Measurements from ENCODE around the gene GET4. TPM values are rescaled to one million over a fixed set of nuclear protein-coding genes. Genes with fewer than 3 reads are reported as not detected.

GET4 gene
- total RNA-seq, 1 experiment from 2014 or later = 90.9 TPM

- H3K27ac ChIP-seq (ENCODE audit: low read length) = no peak overlapping the region; the same call in 1 of the 2 replicates
Observed at GRCh38 chr7:901041-901387, 24.7 kb downstream of the GET4 start.

DNA sequence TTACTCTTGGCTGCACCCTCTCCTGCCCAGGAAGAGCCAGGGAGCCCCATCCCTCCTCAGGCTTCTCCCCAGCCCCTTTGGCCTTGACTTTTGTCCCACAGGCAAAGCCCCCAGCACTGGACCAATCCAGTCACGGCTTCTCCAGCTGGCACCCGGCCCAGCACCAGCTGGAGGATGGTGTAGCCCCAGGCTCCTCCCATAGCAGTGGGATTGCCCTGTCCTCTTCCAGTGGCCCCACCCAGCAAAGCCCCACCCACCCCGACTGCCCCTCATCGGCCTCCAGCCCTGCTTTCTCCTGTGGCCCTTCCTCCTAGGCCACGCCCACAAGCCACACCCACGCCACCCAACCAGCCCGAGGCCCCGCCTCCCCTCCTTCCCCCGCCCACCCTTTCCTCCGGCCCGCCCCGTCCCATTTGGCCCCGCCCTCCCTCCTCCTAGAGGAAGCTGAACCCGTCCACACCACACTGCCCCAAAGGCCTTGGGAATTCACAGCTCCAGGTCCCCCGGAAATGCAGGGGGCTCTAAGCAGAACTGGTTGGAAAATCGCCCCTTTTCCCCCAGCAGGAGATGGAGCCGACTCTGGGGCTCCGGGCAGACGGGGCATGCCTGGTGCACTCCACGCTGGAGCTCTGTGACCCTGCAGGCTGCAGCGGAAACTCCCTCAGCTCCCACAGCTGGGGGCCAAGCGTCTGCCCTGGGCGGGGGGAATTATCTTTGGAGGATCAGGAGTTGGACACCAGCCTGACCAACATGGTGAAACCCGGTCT, 25.2 kb downstream of the GET4 start:
- BruUV-seq (replicated peaks) = no TSS peak
- in situ Hi-C loops (cut with HindIII; ENCODE audit: low pct_unique_long_range_greater_than_20kb, low sequenced_read_pairs) (no loop called here), intact Hi-C loops (cut with micrococcal nuclease; ENCODE audit: unreplicated experiment) (no loop called here)
- Histone ChIP-seq H3K4me3 (ENCODE audit: low read depth in 2 of 2, low read length in 2 of 2) (no peak overlapping the region), H3K36me3 (ENCODE audit: control insufficient read depth, insufficient read depth, low read length) (no peaks in the 10 kb centered on the region), H3K27me3 (ENCODE audit: control insufficient read depth, insufficient read depth, low read length) (no peaks in the 10 kb centered on the region; the same call in 1 of the 2 replicates), H3K9me3 (ENCODE audit: control insufficient read depth, insufficient read depth, low read depth, low read length) (no peaks in the 10 kb centered on the region), H3K4me1 (ENCODE audit: control insufficient read depth, insufficient read depth, low read length) (peaks cover 17% of the 10 kb centered on the region), H3K27ac (ENCODE audit: low read length) (no peak overlapping the region)
- POLR2A ChIA-PET = no interaction called here
- ATAC-seq (peak; percentile 65), DNase-seq (ENCODE audit: low read depth, low spot score) (no peak)
- TF ChIP-seq TCF7L2 (IDR thresholded peaks at IDR 0.05; ENCODE audit: low read depth, low read length) = no peak
- TF ChIP-seq REST (IDR thresholded peaks at IDR 0.05; ENCODE audit: insufficient read depth in 1 of 2, low read depth in 2 of 2, low read length in 1 of 2) = no peak
- TF ChIP-seq, protein P1, sequence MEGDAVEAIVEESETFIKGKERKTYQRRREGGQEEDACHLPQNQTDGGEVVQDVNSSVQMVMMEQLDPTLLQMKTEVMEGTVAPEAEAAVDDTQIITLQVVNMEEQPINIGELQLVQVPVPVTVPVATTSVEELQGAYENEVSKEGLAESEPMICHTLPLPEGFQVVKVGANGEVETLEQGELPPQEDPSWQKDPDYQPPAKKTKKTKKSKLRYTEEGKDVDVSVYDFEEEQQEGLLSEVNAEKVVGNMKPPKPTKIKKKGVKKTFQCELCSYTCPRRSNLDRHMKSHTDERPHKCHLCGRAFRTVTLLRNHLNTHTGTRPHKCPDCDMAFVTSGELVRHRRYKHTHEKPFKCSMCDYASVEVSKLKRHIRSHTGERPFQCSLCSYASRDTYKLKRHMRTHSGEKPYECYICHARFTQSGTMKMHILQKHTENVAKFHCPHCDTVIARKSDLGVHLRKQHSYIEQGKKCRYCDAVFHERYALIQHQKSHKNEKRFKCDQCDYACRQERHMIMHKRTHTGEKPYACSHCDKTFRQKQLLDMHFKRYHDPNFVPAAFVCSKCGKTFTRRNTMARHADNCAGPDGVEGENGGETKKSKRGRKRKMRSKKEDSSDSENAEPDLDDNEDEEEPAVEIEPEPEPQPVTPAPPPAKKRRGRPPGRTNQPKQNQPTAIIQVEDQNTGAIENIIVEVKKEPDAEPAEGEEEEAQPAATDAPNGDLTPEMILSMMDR (IDR thresholded peaks at IDR 0.05) = no peak
- no peak for TF ChIP-seq SIN3A (IDR thresholded peaks at IDR 0.05; ENCODE audit: borderline replicate concordance, insufficient read depth, low read depth, low read length)
- no peak for TF ChIP-seq POLR2AphosphoS5 (IDR thresholded peaks at IDR 0.05; ENCODE audit: low read depth, low read length)
- CTCF ChIA-PET = no interaction called here

More at GRCh38 chr7:901041-901387, 24.7 kb downstream of the GET4 start:
- TF ChIP-seq TCF7L2 (IDR thresholded peaks at IDR 0.05; ENCODE audit: low read depth, low read length) (no peak), REST (IDR thresholded peaks at IDR 0.05; ENCODE audit: insufficient read depth in 1 of 2, low read depth in 2 of 2, low read length in 1 of 2) (no peak)
- DNase-seq (ENCODE audit: low read depth, low spot score) = no peak
- no peaks in the 10 kb centered on the region for H3K9me3 ChIP-seq (ENCODE audit: control insufficient read depth, insufficient read depth, low read depth, low read length)
- peaks cover 3% of the 10 kb centered on the region; the same call in 1 of the 2 replicates for H3K36me3 ChIP-seq (ENCODE audit: control insufficient read depth, insufficient read depth, low read length)
- POLR2A ChIA-PET = interaction anchor here (0.6 kb wide), 1 partner anchor 72 kb away, joined by 9 read pairs; no protein-coding TSS in a partner anchor
- peak; percentile 24 for ATAC-seq
- H3K4me3 ChIP-seq (ENCODE audit: low read depth in 2 of 2, low read length in 2 of 2) = no peak overlapping the region
- intact Hi-C loops (cut with micrococcal nuclease; ENCODE audit: unreplicated experiment) (no loop called here), in situ Hi-C loops (cut with HindIII; ENCODE audit: low pct_unique_long_range_greater_than_20kb, low sequenced_read_pairs) (no loop called here)
- H3K4me1 ChIP-seq (ENCODE audit: control insufficient read depth, insufficient read depth, low read length) = peaks cover 17% of the 10 kb centered on the region
- BruUV-seq (replicated peaks) = no TSS peak
- H3K27me3 ChIP-seq (ENCODE audit: control insufficient read depth, insufficient read depth, low read length) = no peaks in the 10 kb centered on the region; the same call in 1 of the 2 replicates
- CTCF ChIA-PET = no interaction called here

Measured in Panc1 (cell line).